GM18502 (cell line): ENCODE results near the gene PCCA.
"Not testable (repeated sequence)": the region's sequence is repeated elsewhere in the genome, so short reads cannot be mapped to it uniquely, and the experiment has no call there.

Experiments used
- ATAC-seq: cut with Tn5 transposase; IDR thresholded peaks from one replicate; pipeline ENCODE4 v1.9.1; 2021; ENCODE audit warnings: mild to moderate bottlenecking; ENCODE audit not compliant: unreplicated experiment, poor library complexity

The PCCA gene

GRCh38 chr13:100552755-100553154 is 463.9 kb downstream of the PCCA start:
- ATAC-seq = no peak

GRCh38 chr13:100559886-100560285 is 471.0 kb downstream of the PCCA start:
- ATAC-seq = no peak

- ATAC-seq = no peak
Measured at GRCh38 chr13:100560498-100561157, 471.7 kb downstream of the PCCA start.

- ATAC-seq = no peak
Measured at GRCh38 chr13:100561158-100561499, 472.2 kb downstream of the PCCA start.

- no peak for ATAC-seq
Measured at GRCh38 chr13:100561599-100562204, 472.8 kb downstream of the PCCA start.

GRCh38 chr13:100563779-100564178 is 474.9 kb downstream of the PCCA start:
- no peak for ATAC-seq

- no peak for ATAC-seq
Measured at GRCh38 chr13:100564444-100565223, 475.7 kb downstream of the PCCA start.

GRCh38 chr13:100565286-100565685 is 476.4 kb downstream of the PCCA start:
- no peak for ATAC-seq

GRCh38 chr13:100566543-100566942 is 477.6 kb downstream of the PCCA start:
- no peak for ATAC-seq

GRCh38 chr13:100573121-100573520 is 484.2 kb downstream of the PCCA start:
- peak; percentile 98 for ATAC-seq

GRCh38 chr13:100577239-100577638 is 488.3 kb downstream of the PCCA start:
- ATAC-seq = not testable (repeated sequence)
